ENCODE results near the gene LTB4R. TPM values are rescaled to one million over a fixed set of nuclear protein-coding genes. Genes with fewer than 3 reads are reported as not detected.

The LTB4R gene
- total and polyA plus RNA-seq, 9 of the 15 experiments (the other 6 are each of a cell fraction or from before 2014, with no cell fraction given): 0.38 to 10.5 (median 2.8) TPM

DNA sequence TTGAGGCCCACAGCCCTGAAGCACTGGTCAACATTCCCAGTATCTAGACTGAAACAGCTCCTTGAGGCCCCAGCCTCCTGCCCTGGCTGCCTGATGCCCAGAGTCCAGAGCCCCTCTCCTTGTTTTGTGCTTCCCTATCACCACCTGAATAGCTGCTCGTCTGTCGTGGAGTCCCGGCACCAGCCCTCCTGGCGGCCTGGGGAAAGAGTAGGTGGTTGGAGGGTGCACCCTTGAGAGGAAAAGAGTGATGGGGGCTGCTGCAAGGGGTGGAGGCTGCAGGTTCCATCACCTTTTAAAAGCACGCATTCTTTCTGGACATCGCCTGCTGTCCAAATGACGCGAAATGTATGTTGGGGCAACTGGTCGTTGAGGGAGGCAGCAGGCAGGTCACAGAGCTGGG, 43.1 kb upstream of the LTB4R start:
- Histone ChIP-seq H3K4me1 (replicated peaks in 1 of 2; ENCODE audit: control insufficient read depth in 2 of 2, insufficient read depth in 2 of 2, low read length in 2 of 2) (peaks cover 12 to 20% of the 10 kb centered on the region in 2 experiments; a peak in 4 of 5 replicates), H3K9me1 (ENCODE audit: control insufficient read depth, insufficient read depth, low read length) (no peaks in the 10 kb centered on the region), H3K9me3 (replicated peaks; ENCODE audit: control insufficient read depth, insufficient read depth, low read depth, low read length) (no peaks in the 10 kb centered on the region), H4K20me1 (replicated peaks; ENCODE audit: control insufficient read depth, insufficient read depth, low read length) (no peaks in the 10 kb centered on the region; the same call in 1 of the 2 replicates), H3K79me2 (ENCODE audit: control insufficient read depth, insufficient read depth, low read length) (peaks cover 9% of the 10 kb centered on the region; the same call in 1 of the 3 replicates), H3K27me3 (ENCODE audit: control insufficient read depth in 2 of 2, insufficient read depth in 2 of 2, low read length in 2 of 2) (no peaks in the 10 kb centered on the region), H2AFZ (ENCODE audit: low read depth, low read length) (no peak overlapping the region), H3K27ac (ENCODE audit: extremely low read depth, low read depth, low read length) (no peak overlapping the region), H3K36me3 (ENCODE audit: control insufficient read depth, insufficient read depth, low read length) (no peaks in the 10 kb centered on the region), H3K4me3 (no peak overlapping the region), H3K4me2 (ENCODE audit: insufficient read depth, low read length) (no peak overlapping the region), H3K9ac (ENCODE audit: insufficient read depth in 1 of 2, low read depth in 2 of 2, low read length in 2 of 2) (no peak overlapping the region)
- no peak for TF ChIP-seq ZFP30 (CRISPR knock-in tag; IDR thresholded peaks at IDR 0.05; ENCODE audit: borderline replicate concordance)
- TF ChIP-seq, protein P1, sequence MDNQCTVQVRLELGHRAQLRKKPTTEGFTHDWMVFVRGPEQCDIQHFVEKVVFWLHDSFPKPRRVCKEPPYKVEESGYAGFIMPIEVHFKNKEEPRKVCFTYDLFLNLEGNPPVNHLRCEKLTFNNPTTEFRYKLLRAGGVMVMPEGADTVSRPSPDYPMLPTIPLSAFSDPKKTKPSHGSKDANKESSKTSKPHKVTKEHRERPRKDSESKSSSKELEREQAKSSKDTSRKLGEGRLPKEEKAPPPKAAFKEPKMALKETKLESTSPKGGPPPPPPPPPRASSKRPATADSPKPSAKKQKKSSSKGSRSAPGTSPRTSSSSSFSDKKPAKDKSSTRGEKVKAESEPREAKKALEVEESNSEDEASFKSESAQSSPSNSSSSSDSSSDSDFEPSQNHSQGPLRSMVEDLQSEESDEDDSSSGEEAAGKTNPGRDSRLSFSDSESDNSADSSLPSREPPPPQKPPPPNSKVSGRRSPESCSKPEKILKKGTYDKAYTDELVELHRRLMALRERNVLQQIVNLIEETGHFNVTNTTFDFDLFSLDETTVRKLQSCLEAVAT (IDR thresholded peaks at IDR 0.05): no peak
- TF ChIP-seq LEF1 (IDR thresholded peaks at IDR 0.05): no peak
- TF ChIP-seq, protein P2, sequence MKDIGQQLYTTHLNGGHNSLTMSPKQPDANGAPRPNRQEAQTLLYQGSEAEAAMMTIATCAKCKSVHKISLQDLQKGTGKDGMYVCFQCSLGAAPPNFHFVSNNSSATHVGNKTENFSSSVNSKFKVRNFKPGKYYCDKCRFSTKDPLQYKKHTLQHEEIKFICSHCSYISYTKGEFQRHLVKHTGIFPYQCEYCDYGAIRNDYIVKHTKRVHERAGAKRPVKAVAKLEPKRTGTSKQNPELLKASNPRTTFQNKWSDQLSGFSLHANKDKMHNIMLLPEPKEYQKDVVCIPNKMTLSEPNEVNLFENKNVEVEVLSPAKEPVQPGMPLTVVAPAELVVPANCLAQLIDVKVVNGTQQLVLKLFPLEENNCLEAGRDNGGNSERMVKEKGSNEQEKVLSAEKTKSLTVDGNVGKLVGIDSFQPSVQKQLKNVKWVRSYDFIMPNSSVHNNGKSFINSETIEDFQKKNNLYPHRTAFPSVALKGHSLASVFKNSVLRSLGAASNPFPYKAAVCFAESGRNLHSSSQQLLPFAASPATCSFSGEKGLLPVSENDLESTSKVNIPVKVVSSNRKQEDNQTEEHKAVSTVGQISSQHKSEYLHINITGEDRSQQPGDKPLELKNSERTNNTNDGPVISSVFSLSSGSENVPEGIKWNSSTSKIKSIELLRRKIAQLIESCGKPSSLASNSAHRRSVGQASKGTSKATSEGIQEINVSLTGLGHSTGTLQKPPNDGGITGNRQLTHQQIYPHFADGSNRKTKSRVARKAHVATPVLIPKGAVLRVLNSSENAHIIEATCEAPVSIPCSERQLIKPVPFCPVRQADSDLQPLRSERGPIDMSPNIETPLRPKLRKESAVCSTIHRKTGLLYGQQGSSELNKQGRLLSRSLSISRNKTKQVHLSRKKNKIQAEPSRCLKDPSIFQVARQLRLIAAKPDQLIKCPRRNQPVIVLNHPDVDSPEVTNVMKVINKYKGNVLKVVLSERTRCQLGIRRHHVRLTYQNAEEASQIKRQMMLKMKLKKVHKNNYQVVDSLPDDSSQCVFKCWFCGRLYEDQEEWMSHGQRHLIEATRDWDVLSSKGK (CRISPR knock-in tag; IDR thresholded peaks at IDR 0.05): no peak
- no peak for TF ChIP-seq ZNF274 (IDR thresholded peaks at IDR 0.05; ENCODE audit: borderline replicate concordance, low read depth, low read length)
- BruUV-seq (replicated peaks): no TSS peak
- in situ Hi-C loops (cut with MboI) (no loop called here), intact Hi-C loops (cut with micrococcal nuclease) (no loop called here)
- 100% methylated on average over 4 of the region's 9 CpGs for WGBS (ENCODE audit: insufficient coverage, low coverage, missing lambda C conversion rate)
- POLR2A ChIA-PET: interaction anchor here (0.6 to 1.4 kb wide), 3 partner anchors 13 to 26 kb away, joined by 3 to 4 read pairs (median 3); partner anchors contain the start of gene TINF2
- DNase-seq (ENCODE audit: extremely low read depth in 1 of 4, low spot score in 3 of 4) (no peak), ATAC-seq (no peak), FAIRE-seq (no peak)
- CTCF ChIA-PET (ENCODE audit: low intra/inter-chr PET ratio): no interaction called here

All from K562 (cell line).